T-helper 2 cell treated with Interferon-gamma antibody and Interleukin-4, amounts not matched to agents 100 ng/mL and 5 ng/mL, for 36 hours (primary cell): ENCODE data around the gene JPH2. TPM values are rescaled to one million over a fixed set of nuclear protein-coding genes. Genes with fewer than 3 reads are reported as not detected.

Source experiments
- intact Hi-C: fragments of 100-400 bp; cut with micrococcal nuclease; formaldehyde crosslinking; loops from one replicate; pipeline ENCODE4 v1.15.1; 2023
- total RNA-seq: library from RNA; stranded (reverse); gene quantifications from 2 replicates; pipeline ENCODE4 v1.2.3, GENCODE V29; 2022

JPH2 gene
- total RNA-seq, 1 donor from 2014 or later, result not detected

- intact Hi-C loops, result no loop called here
Observed at GRCh38 chr20:44104798-44105517, 82.0 kb downstream of the JPH2 start.

GRCh38 chr20:44102582-44102981 lies 84.4 kb downstream of the JPH2 start:
- intact Hi-C loops, result no loop called here

GRCh38 chr20:44099832-44100231 lies 87.2 kb downstream of the JPH2 start:
- intact Hi-C loops, result no loop called here

GRCh38 chr20:44098657-44099056 lies 88.3 kb downstream of the JPH2 start:
- intact Hi-C loops, result no loop called here

- intact Hi-C loops, result no loop called here
Observed at GRCh38 chr20:44098256-44098630, 88.7 kb downstream of the JPH2 start.

GRCh38 chr20:44097521-44098255 lies 89.3 kb downstream of the JPH2 start:
- intact Hi-C loops, result no loop called here

GRCh38 chr20:44095831-44096230 lies 91.2 kb downstream of the JPH2 start:
- intact Hi-C loops, result no loop called here

GRCh38 chr20:44093249-44093582 lies 93.8 kb downstream of the JPH2 start:
- intact Hi-C loops, result loop anchor here (1.0 kb wide), 2 partner anchors 555 to 644 kb away; no protein-coding TSS in a partner anchor

GRCh38 chr20:44092551-44093248 lies 94.3 kb downstream of the JPH2 start:
- intact Hi-C loops, result loop anchor here (1.0 kb wide), 2 partner anchors 554 to 643 kb away; no protein-coding TSS in a partner anchor

GRCh38 chr20:44091026-44091425 lies 96.0 kb downstream of the JPH2 start:
- intact Hi-C loops, result no loop called here

GRCh38 chr20:44089987-44090674 lies 96.9 kb downstream of the JPH2 start:
- intact Hi-C loops, result no loop called here

- intact Hi-C loops, result no loop called here
Observed at GRCh38 chr20:44087857-44088120, 99.2 kb downstream of the JPH2 start.

- intact Hi-C loops, result no loop called here
Observed at GRCh38 chr20:44087051-44087856, 99.7 kb downstream of the JPH2 start.

GRCh38 chr20:44085616-44086434 lies 101.2 kb downstream of the JPH2 start:
- intact Hi-C loops, result no loop called here

GRCh38 chr20:44084891-44085290 lies 102.1 kb downstream of the JPH2 start:
- intact Hi-C loops, result loop anchor here (5.0 kb wide), 1 partner anchor 628 kb away; the partner anchor contains the start of gene SRSF6

GRCh38 chr20:44084439-44084838 lies 102.5 kb downstream of the JPH2 start:
- intact Hi-C loops, result loop anchor here (5.0 kb wide), 1 partner anchor 627 kb away; the partner anchor contains the start of gene SRSF6

- intact Hi-C loops, result loop anchor here (5.0 kb wide), 1 partner anchor 626 kb away; the partner anchor contains the start of gene SRSF6
Observed at GRCh38 chr20:44083220-44083933, 103.6 kb downstream of the JPH2 start.

- intact Hi-C loops, result loop anchor here (5.0 kb wide), 1 partner anchor 625 kb away; the partner anchor contains the start of gene SRSF6
Observed at GRCh38 chr20:44081888-44082287, 105.1 kb downstream of the JPH2 start.

- intact Hi-C loops, result loop anchor here (5.0 kb wide), 1 partner anchor 624 kb away; the partner anchor contains the start of gene SRSF6
Observed at GRCh38 chr20:44081476-44081875, 105.5 kb downstream of the JPH2 start.
